ENCODE data around the gene CALML3. TPM values are rescaled to one million over a fixed set of nuclear protein-coding genes. Genes with fewer than 3 reads are reported as not detected.

The CALML3 gene
- total and polyA plus RNA-seq, 11 donors: 0.03 TPM; not detected in 10

DNA sequence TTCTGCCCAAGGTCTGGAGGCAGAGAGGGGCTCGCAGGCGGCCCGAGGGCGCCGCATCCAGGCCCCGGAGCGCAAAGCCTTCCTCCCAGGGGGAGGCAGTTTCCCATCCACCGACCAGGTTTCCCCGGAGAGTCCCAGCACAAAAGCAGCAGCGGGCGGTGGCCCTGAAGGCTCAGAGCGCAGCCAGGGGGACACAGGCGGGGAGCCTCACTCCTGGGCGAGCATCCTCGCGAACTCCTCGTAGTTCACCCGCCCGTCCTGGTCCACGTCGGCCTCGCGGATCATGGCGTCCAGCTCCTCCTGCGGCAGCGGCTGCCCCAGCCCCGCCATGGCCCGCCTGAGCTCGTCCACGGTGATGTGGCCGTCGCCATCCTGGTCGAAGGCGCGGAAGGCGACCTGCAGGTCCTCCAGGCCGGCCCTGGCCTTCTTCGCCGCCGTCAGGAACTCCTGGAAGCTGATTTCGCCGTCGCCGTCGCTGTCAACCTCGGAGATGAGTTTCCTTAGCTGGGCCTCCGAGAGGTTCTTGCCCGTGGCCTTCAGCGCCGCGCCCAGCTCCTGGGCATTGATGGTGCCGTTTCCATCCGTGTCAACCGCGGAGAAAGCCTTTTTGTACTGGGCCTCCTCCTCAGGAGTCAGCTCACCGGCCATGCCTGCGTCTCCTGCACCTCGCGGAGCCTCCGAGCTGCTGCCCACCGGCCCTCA, 25.8 kb upstream of the CALML3 start:
- no peak for ATAC-seq
- no peak for DNase-seq
- TF ChIP-seq POLR2A (IDR thresholded peaks at IDR 0.05): no peak
- Histone ChIP-seq H3K9me3 (no peaks in the 10 kb centered on the region), H3K27me3 (no peaks in the 10 kb centered on the region), H3K4me1 (no peaks in the 10 kb centered on the region), H3K36me3 (no peaks in the 10 kb centered on the region), H3K27ac (no peak overlapping the region), H3K4me3 (no peak overlapping the region)
- 92 to 99% (median 94%) methylated on average over 40 to 61 of the region's 61 CpGs for WGBS, 4 donors
- intact Hi-C loops (cut with DNase I): no loop called here

DNA sequence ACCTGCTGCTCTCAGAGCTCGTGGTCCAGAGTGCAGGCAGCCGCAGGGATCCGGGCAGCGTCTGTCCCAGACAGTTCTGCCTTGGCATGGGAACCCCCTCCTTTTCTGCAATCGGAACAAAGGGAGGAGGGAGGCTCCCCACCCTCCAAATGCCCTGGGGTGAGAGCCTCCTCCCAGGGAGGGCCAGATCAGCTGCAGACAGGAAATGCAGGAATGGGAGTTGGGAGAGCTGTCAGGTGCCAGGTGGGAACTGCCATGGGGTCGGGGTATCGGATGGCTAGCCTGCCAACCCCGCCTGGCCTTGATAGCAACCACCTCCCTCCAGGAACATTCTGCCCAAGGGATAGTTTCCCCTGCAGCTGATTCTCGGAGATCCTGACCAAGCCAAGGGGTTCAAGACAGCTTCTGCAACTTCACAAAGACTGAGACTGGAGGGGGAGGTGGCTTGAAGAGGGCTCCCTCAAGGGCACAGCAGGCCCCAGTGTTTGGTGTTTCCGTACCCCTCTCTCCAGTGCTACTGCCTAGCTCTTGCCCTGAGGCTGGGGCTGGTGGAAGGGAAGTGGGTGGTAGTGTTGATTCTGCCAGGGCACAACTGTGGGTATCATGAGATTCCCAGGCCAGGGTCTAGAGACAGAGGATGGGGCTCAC, 25.1 kb upstream of the CALML3 start, which contains the start of gene CALML5:
Gene CALML5 (minus strand): TSS at position 78 of the 648 bp plus-strand sequence. CDS start 132 bp downstream, outside the sequence.
- intact Hi-C loops (cut with DNase I): no loop called here
- H3K4me3 ChIP-seq: no peak within 1 kb of the TSS
- ATAC-seq: no peak
- no peaks in the 10 kb centered on the region for H3K4me1 ChIP-seq
- no peaks in the 10 kb centered on the region for H3K36me3 ChIP-seq
- H3K27ac ChIP-seq: no peak within 1 kb of the TSS
- no peaks in the 10 kb centered on the region for H3K9me3 ChIP-seq
- 84 to 95% (median 89%) methylated on average over 10 of the region's 10 CpGs for WGBS, 4 donors
- H3K27me3 ChIP-seq: no peaks in the 10 kb centered on the region
- no peak for DNase-seq
- TF ChIP-seq POLR2A (IDR thresholded peaks at IDR 0.05): no peak

DNA sequence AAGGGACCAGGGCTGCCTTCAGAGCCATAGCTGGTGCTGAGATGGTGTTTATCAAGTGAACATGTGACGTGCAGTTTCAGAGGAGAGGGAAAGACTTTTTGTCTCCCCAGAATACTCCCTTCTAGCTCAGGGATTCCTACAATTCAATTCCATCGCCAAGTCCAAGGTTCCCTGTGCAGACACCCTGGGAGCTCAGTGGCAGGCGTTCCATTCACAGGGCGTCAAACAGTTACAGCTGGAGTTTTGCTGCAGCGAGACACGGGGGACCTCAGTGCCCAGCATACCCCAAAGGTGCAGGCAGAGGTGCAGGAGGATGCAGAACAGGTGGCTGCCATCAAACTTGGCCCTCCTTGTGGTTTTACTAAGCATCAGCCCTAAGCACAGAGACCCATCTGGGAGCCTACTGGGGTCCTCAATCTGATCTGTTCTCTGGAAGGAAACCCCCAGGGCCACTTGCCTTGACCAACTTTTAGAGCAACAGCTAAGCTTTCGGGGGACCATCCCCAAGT, 24.5 kb upstream of the CALML3 start:
- intact Hi-C loops (cut with DNase I): no loop called here
- Histone ChIP-seq H3K36me3 (no peaks in the 10 kb centered on the region), H3K27me3 (no peaks in the 10 kb centered on the region), H3K27ac (no peak overlapping the region), H3K9me3 (no peaks in the 10 kb centered on the region), H3K4me3 (no peak overlapping the region), H3K4me1 (no peaks in the 10 kb centered on the region)
- no peak for DNase-seq
- TF ChIP-seq POLR2A (IDR thresholded peaks at IDR 0.05): no peak
- TF ChIP-seq, protein P1, sequence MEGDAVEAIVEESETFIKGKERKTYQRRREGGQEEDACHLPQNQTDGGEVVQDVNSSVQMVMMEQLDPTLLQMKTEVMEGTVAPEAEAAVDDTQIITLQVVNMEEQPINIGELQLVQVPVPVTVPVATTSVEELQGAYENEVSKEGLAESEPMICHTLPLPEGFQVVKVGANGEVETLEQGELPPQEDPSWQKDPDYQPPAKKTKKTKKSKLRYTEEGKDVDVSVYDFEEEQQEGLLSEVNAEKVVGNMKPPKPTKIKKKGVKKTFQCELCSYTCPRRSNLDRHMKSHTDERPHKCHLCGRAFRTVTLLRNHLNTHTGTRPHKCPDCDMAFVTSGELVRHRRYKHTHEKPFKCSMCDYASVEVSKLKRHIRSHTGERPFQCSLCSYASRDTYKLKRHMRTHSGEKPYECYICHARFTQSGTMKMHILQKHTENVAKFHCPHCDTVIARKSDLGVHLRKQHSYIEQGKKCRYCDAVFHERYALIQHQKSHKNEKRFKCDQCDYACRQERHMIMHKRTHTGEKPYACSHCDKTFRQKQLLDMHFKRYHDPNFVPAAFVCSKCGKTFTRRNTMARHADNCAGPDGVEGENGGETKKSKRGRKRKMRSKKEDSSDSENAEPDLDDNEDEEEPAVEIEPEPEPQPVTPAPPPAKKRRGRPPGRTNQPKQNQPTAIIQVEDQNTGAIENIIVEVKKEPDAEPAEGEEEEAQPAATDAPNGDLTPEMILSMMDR (IDR thresholded peaks at IDR 0.05): no peak
- no peak for ATAC-seq
- WGBS, 4 donors: 81 to 93% (median 89%) methylated on average over 7 of the region's 7 CpGs

DNA sequence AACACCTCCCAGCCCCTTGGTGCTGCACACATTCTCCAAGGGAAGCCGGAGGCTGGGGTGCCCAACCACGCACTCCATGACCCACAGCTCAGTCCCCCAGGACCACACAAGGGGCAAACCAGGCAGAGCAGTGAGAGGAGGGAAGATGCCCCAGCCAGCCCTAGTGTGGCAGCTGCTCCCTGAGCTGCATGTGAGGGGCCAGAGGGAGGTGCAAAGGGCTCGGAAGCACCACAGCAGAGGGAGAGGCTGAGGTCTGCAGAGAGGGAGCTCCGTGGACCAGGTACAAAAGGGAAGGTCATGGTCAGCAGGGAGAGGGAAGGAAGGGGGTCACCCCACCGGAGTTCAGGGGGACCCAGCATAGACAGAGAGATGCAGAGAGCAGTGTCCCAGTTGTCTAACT, 23.9 kb upstream of the CALML3 start:
- H3K27ac ChIP-seq: no peak overlapping the region
- H3K36me3 ChIP-seq: no peaks in the 10 kb centered on the region
- H3K4me3 ChIP-seq: no peak overlapping the region
- ATAC-seq: no peak
- intact Hi-C loops (cut with DNase I): no loop called here
- no peaks in the 10 kb centered on the region for H3K4me1 ChIP-seq
- TF ChIP-seq POLR2A (IDR thresholded peaks at IDR 0.05): no peak
- TF ChIP-seq, protein P1 (IDR thresholded peaks at IDR 0.05): no peak
- DNase-seq: no peak
- no peaks in the 10 kb centered on the region for H3K27me3 ChIP-seq
- WGBS, 4 donors: 79 to 84% (median 81%) methylated on average over 5 of the region's 5 CpGs
- H3K9me3 ChIP-seq: no peaks in the 10 kb centered on the region

DNA sequence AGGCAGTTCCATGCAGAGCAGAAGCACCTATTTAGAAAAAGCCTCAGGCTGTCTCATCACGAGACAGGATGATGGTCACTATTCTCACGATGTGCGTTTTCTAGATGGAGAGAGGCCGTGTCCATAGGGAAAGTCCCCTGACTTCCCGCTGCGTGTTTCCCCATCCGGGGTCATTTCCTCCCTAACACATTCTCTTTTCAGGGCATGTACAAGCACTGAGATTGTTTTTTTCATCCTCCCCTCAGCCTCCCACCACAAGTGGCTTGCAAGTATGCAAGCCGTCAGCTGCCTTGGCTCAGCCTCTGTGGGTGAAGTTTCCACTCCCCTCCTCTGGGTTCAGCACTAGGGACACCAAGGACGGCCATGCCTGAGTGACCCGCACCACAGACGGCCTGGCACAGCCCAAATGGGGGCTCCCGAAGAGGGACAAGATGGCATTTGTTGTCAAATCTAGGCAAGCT, 22.7 kb upstream of the CALML3 start:
- intact Hi-C loops (cut with DNase I): no loop called here
- Histone ChIP-seq H3K4me3 (no peak overlapping the region), H3K4me1 (no peaks in the 10 kb centered on the region), H3K27me3 (no peaks in the 10 kb centered on the region), H3K9me3 (no peaks in the 10 kb centered on the region), H3K27ac (no peak overlapping the region), H3K36me3 (no peaks in the 10 kb centered on the region)
- DNase-seq: no peak
- ATAC-seq: no peak
- WGBS, 4 donors: 49 to 68% (median 59%) methylated on average over 12 of the region's 12 CpGs
- TF ChIP-seq, protein P1 (IDR thresholded peaks at IDR 0.05): no peak
- TF ChIP-seq POLR2A (IDR thresholded peaks at IDR 0.05): no peak
